SK-N-SH (cell line): ENCODE results near the gene SMC1A. TPM values are rescaled to one million over a fixed set of nuclear protein-coding genes. Genes with fewer than 3 reads are reported as not detected.
"Not testable (repeated sequence)": the region's sequence is repeated elsewhere in the genome, so short reads cannot be mapped to it uniquely, and the experiment has no call there.

ENCODE experiments used
- CTCF ChIA-PET: fragments of 300-600, 350-600 bp; formaldehyde crosslinking; extraction: SDS; loops from one replicate; lab custom pipeline; 2021; lab: Yijun Ruan, JAX
- POLR2A ChIA-PET: fragments of 350-600 bp; sonication (Branson Sonifier 250); formaldehyde crosslinking; extraction: SDS; loops from one replicate; lab custom pipeline; 2020; ENCODE audit warnings: antibody characterized with exemption, inconsistent platforms; lab: Yijun Ruan, JAX
- DNase-seq: peaks from one replicate; pipeline ENCODE4 v3.0.0; 2012
- H2AFZ ChIP-seq: fragments of 200-600 bp; sonication (generic); 2 replicates; pipeline ENCODE4 v1.8.1; 2016; ENCODE audit warnings: antibody characterized with exemption, mild to moderate bottlenecking, low read depth
- H3F3A ChIP-seq: fragments of 200-600 bp; sonication (generic); replicated peaks from 2 replicates; pipeline ENCODE3; 2016; ENCODE audit warnings: antibody characterized with exemption, mild to moderate bottlenecking; ENCODE audit not compliant: insufficient read depth
- H3K27ac ChIP-seq, 2 experiments: fragments of 200-500 bp in 1 of 2; fragments of 200-600 bp in 1 of 2; sonication (Bioruptor generic) in 1 of 2; sonication (generic), shearing (Covaris generic) in 1 of 2; 2 replicates each; pipeline versions ENCODE4 v1.5.1 to v1.6.1; 2014 to 2016; ENCODE audit warnings: low read depth in 2 of 2, inconsistent platforms in 1 of 2, low read length in 1 of 2, mild to moderate bottlenecking in 1 of 2, mixed read lengths in 1 of 2
- H3K27me3 ChIP-seq: fragments of 200-600 bp; sonication (generic), shearing (Covaris generic); 2 replicates; pipeline ENCODE4 v1.6.1; 2016; ENCODE audit warnings: mixed run types; ENCODE audit not compliant: insufficient read depth
- H3K36me3 ChIP-seq, 2 experiments: fragments of 200-500 bp in 1 of 2; fragments of 200-600 bp in 1 of 2; sonication (Bioruptor generic) in 1 of 2; sonication (generic) in 1 of 2; replicated peaks in 1 of 2; 2 replicates each; pipeline versions ENCODE3 to v1.5.1; 2014 to 2016; ENCODE audit warnings: low read length in 1 of 2, mild to moderate bottlenecking in 1 of 2; ENCODE audit not compliant: insufficient read depth in 2 of 2, control insufficient read depth in 1 of 2
- H3K4me1 ChIP-seq, 2 experiments: fragments of 200-500 bp in 1 of 2; fragments of 200-600 bp in 1 of 2; sonication (Bioruptor generic) in 1 of 2; sonication (generic), shearing (Covaris generic) in 1 of 2; 2 replicates each; pipeline versions ENCODE4 v1.5.1 to v1.6.1; 2014 to 2016; ENCODE audit warnings: low read depth in 1 of 2, low read length in 1 of 2, mixed run types in 1 of 2; ENCODE audit not compliant: insufficient read depth in 2 of 2, control insufficient read depth in 1 of 2
- H3K4me2 ChIP-seq: fragments of 200-600 bp; sonication (generic), shearing (Covaris generic); 2 replicates; pipeline ENCODE4 v1.6.1; 2017; ENCODE audit warnings: mixed run types
- H3K4me3 ChIP-seq, 2 experiments: fragments of 200-500 bp in 1 of 2; fragments of 200-600 bp in 1 of 2; sonication (Bioruptor generic) in 1 of 2; sonication (generic), shearing (Covaris generic) in 1 of 2; 2 replicates each; pipeline versions ENCODE4 v1.5.1 to v1.8.1; 2014 to 2016; ENCODE audit warnings: low read depth in 2 of 2, inconsistent platforms in 1 of 2, low read length in 1 of 2, mild to moderate bottlenecking in 1 of 2, mixed read lengths in 1 of 2, moderate library complexity in 1 of 2
- H3K79me2 ChIP-seq: fragments of 200-600 bp; sonication (generic); 2 replicates; pipeline ENCODE4 v1.8.1; 2017; ENCODE audit warnings: mild to moderate bottlenecking; ENCODE audit not compliant: insufficient read depth
- H3K9ac ChIP-seq: fragments of 200-600 bp; sonication (generic); 2 replicates; pipeline ENCODE4 v1.6.1; 2017; ENCODE audit warnings: mixed run types
- H3K9me2 ChIP-seq: fragments of 200-600 bp; sonication (generic); 2 replicates; pipeline ENCODE4 v1.6.1; 2017; ENCODE audit warnings: mixed run types
- H3K9me3 ChIP-seq: fragments of 200-600 bp; sonication (generic); 2 replicates; pipeline ENCODE4 v1.6.1; 2017; ENCODE audit warnings: mixed run types, mild to moderate bottlenecking, moderate library complexity
- H4K20me1 ChIP-seq: fragments of 200-600 bp; sonication (generic); 2 replicates; pipeline ENCODE4 v1.6.1; 2017; ENCODE audit warnings: mild to moderate bottlenecking, mixed run types; ENCODE audit not compliant: insufficient read depth
- ELF1 ChIP-seq: IDR thresholded peaks from 2 replicates; pipeline ENCODE4 v1.4.0; 2012
- EP300 ChIP-seq, 2 experiments: IDR thresholded peaks; 2 replicates each; pipeline versions ENCODE4 v1.4.0 to v1.6.1; 2012; ENCODE audit warnings: borderline replicate concordance in 1 of 2, low read depth in 1 of 2, low read length in 1 of 2
- FOSL2 ChIP-seq: IDR thresholded peaks from 2 replicates; pipeline ENCODE4 v1.4.0; 2012; ENCODE audit warnings: low read depth, mild to moderate bottlenecking, moderate library complexity, borderline replicate concordance
- JUND ChIP-seq: IDR thresholded peaks from 2 replicates; pipeline ENCODE4 v1.4.0; 2012
- MXI1 ChIP-seq: IDR thresholded peaks from 2 replicates; pipeline ENCODE4 v1.6.1; 2012; ENCODE audit warnings: mild to moderate bottlenecking, low read depth, low read length, improper control_type of control experiment
- NRF1 ChIP-seq: IDR thresholded peaks from 2 replicates; pipeline ENCODE4 v1.6.1; 2012; ENCODE audit warnings: low read depth, mild to moderate bottlenecking, low read length
- RAD21 ChIP-seq: IDR thresholded peaks from 2 replicates; pipeline ENCODE4 v1.6.1; 2012; ENCODE audit warnings: mild to moderate bottlenecking, low read length
- RCOR1 ChIP-seq: fragments of 150-350 bp; IDR thresholded peaks from 2 replicates; pipeline ENCODE4 v1.6.1; 2017; ENCODE audit warnings: antibody characterized with exemption, low read length
- RXRA ChIP-seq: IDR thresholded peaks from 2 replicates; pipeline ENCODE4 v1.4.0; 2012; ENCODE audit warnings: low read depth, mild to moderate bottlenecking, borderline replicate concordance
- TCF12 ChIP-seq: IDR thresholded peaks from 2 replicates; pipeline ENCODE4 v1.4.0; 2012
- YY1 ChIP-seq: IDR thresholded peaks from 2 replicates; pipeline ENCODE4 v1.4.0; 2012; ENCODE audit warnings: low read depth, mild to moderate bottlenecking
- WGBS: methylation state at CpG from one replicate; pipeline ENCODE4 v1.1.6; 2017; ENCODE audit warnings: low lambda C conversion rate; 5-methylcytosine and 5-hydroxymethylcytosine counted together
- polyA plus RNA-seq, 3 experiments: library from polyadenylated mRNA; depleted of rRNA; stranded (reverse); fragments of >200 nt; gene quantifications; 2 replicates each; pipeline ENCODE4 v1.2.3, GENCODE V29; 2012
- TF ChIP-seq, protein P1 (sequence below): IDR thresholded peaks from 2 replicates; pipeline ENCODE4 v1.6.1; 2012; ENCODE audit warnings: mild to moderate bottlenecking, low read depth, low read length, moderate library complexity
- TF ChIP-seq, protein P2 (sequence below): IDR thresholded peaks from 2 replicates; pipeline ENCODE4 v1.4.0; 2012; ENCODE audit warnings: low read depth, borderline replicate concordance
- TF ChIP-seq, protein P3 (sequence below): IDR thresholded peaks from 2 replicates; pipeline ENCODE4 v1.4.0; 2012; ENCODE audit warnings: low read depth
- TF ChIP-seq, protein P4 (sequence below): fragments of 200-600 bp; sonication (generic); IDR thresholded peaks from 2 replicates; pipeline ENCODE4 v1.6.1; 2017; ENCODE audit warnings: antibody characterized with exemption, mild to moderate bottlenecking, moderate library complexity

SMC1A gene
- polyA plus RNA-seq, 1 of the 3 experiments (the other 2 are of a cell fraction) = 34.6 TPM

- TF ChIP-seq, protein P1, sequence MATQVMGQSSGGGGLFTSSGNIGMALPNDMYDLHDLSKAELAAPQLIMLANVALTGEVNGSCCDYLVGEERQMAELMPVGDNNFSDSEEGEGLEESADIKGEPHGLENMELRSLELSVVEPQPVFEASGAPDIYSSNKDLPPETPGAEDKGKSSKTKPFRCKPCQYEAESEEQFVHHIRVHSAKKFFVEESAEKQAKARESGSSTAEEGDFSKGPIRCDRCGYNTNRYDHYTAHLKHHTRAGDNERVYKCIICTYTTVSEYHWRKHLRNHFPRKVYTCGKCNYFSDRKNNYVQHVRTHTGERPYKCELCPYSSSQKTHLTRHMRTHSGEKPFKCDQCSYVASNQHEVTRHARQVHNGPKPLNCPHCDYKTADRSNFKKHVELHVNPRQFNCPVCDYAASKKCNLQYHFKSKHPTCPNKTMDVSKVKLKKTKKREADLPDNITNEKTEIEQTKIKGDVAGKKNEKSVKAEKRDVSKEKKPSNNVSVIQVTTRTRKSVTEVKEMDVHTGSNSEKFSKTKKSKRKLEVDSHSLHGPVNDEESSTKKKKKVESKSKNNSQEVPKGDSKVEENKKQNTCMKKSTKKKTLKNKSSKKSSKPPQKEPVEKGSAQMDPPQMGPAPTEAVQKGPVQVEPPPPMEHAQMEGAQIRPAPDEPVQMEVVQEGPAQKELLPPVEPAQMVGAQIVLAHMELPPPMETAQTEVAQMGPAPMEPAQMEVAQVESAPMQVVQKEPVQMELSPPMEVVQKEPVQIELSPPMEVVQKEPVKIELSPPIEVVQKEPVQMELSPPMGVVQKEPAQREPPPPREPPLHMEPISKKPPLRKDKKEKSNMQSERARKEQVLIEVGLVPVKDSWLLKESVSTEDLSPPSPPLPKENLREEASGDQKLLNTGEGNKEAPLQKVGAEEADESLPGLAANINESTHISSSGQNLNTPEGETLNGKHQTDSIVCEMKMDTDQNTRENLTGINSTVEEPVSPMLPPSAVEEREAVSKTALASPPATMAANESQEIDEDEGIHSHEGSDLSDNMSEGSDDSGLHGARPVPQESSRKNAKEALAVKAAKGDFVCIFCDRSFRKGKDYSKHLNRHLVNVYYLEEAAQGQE = no peak
- TF ChIP-seq, protein P2, sequence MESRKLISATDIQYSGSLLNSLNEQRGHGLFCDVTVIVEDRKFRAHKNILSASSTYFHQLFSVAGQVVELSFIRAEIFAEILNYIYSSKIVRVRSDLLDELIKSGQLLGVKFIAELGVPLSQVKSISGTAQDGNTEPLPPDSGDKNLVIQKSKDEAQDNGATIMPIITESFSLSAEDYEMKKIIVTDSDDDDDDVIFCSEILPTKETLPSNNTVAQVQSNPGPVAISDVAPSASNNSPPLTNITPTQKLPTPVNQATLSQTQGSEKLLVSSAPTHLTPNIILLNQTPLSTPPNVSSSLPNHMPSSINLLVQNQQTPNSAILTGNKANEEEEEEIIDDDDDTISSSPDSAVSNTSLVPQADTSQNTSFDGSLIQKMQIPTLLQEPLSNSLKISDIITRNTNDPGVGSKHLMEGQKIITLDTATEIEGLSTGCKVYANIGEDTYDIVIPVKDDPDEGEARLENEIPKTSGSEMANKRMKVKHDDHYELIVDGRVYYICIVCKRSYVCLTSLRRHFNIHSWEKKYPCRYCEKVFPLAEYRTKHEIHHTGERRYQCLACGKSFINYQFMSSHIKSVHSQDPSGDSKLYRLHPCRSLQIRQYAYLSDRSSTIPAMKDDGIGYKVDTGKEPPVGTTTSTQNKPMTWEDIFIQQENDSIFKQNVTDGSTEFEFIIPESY = peak; percentile 98
- TF ChIP-seq EP300 (IDR thresholded peaks at IDR 0.05; ENCODE audit: borderline replicate concordance in 1 of 2, low read depth in 1 of 2, low read length in 1 of 2) = peak; percentile 33 to 58; a peak in 3 of 4 replicates
- TF ChIP-seq, protein P3, sequence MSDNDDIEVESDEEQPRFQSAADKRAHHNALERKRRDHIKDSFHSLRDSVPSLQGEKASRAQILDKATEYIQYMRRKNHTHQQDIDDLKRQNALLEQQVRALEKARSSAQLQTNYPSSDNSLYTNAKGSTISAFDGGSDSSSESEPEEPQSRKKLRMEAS = no peak; the same call in none of the 2 replicates
- TF ChIP-seq TCF12 = no peak
- TF ChIP-seq RCOR1 = peak; percentile 32; the same call in 1 of the 2 replicates
These were observed at the start of gene SMC1A (continued) for GRCh38 chrX:53422086-53422860.

DNA sequence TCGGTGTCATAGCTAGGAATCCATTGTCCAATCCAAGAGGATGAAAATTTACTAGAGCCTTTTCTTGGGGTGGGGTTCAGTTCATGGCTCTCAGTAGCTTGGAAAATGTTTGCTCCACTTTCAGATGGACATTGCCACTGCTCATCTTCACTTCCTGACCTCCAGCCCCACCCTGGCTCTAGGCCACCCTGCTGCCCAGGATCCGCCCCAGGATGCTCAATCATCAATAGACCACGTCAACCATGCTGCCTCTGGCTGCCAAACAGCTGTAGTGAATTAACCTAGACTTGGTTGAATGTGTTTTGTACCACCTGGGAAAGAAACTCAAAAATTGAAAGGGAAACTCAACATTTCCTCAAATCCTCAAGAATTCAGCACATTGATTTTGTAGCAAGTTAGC lies 48.9 kb upstream of the SMC1A start:
- H3K9me2 ChIP-seq = no peaks in the 10 kb centered on the region
- DNase-seq = no peak
- H3K9me3 ChIP-seq = no peaks in the 10 kb centered on the region
- no peaks in the 10 kb centered on the region for H3K4me1 ChIP-seq
- H3K9ac ChIP-seq = no peak overlapping the region
- ChIA-PET POLR2A (no interaction called here), CTCF (interaction anchor here (0.7 to 2.9 kb wide), 3 partner anchors 10 to 221 kb away, joined by 3 to 20 read pairs (median 4); no protein-coding TSS in a partner anchor)
- H3K4me2 ChIP-seq = no peak overlapping the region
- H3K36me3 ChIP-seq = no peaks in the 10 kb centered on the region
- H3K27ac ChIP-seq = no peak overlapping the region
- H3K79me2 ChIP-seq = no peaks in the 10 kb centered on the region
- 36% methylated on average over 3 of the region's 3 CpGs for whole genome bisulfite sequencing
- H3K27me3 ChIP-seq = peaks cover 17% of the 10 kb centered on the region; the same call in 1 of the 2 replicates
- no peak overlapping the region for H3K4me3 ChIP-seq
- no peaks in the 10 kb centered on the region for H3F3A ChIP-seq
- H2AFZ ChIP-seq = no peak overlapping the region
- H4K20me1 ChIP-seq = no peaks in the 10 kb centered on the region
- TF ChIP-seq YY1 (no peak), NRF1 (no peak), JUND (no peak), MXI1 (no peak), RAD21 (no peak), FOSL2 (no peak), RXRA (no peak), ELF1 (no peak)
- TF ChIP-seq, protein P4, sequence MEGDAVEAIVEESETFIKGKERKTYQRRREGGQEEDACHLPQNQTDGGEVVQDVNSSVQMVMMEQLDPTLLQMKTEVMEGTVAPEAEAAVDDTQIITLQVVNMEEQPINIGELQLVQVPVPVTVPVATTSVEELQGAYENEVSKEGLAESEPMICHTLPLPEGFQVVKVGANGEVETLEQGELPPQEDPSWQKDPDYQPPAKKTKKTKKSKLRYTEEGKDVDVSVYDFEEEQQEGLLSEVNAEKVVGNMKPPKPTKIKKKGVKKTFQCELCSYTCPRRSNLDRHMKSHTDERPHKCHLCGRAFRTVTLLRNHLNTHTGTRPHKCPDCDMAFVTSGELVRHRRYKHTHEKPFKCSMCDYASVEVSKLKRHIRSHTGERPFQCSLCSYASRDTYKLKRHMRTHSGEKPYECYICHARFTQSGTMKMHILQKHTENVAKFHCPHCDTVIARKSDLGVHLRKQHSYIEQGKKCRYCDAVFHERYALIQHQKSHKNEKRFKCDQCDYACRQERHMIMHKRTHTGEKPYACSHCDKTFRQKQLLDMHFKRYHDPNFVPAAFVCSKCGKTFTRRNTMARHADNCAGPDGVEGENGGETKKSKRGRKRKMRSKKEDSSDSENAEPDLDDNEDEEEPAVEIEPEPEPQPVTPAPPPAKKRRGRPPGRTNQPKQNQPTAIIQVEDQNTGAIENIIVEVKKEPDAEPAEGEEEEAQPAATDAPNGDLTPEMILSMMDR = no peak
- TF ChIP-seq, protein P3 = no peak
- TF ChIP-seq, all 33 proteins: peak for 0

- H3K4me2 ChIP-seq, POLR2A ChIA-PET, DNase-seq, H3K9ac ChIP-seq, H3K9me3 ChIP-seq, H4K20me1 ChIP-seq, H2AFZ ChIP-seq, H3F3A ChIP-seq, H3K36me3 ChIP-seq, H3K9me2 ChIP-seq, H3K4me1 ChIP-seq, CTCF ChIA-PET, H3K4me3 ChIP-seq, H3K27ac ChIP-seq, H3K79me2 ChIP-seq: not testable (repeated sequence)
- 35% methylated on average over 3 of the region's 3 CpGs for WGBS
- H3K27me3 ChIP-seq = peaks cover 33% of the 10 kb centered on the region; the same call in 1 of the 2 replicates
These were observed 46.2 kb upstream of the SMC1A start for GRCh38 chrX:53468659-53469058.
